HL-60 (cell line): Measurements from ENCODE around the gene CIAO3.

ENCODE experiments used
- DNase-seq, 2 experiments: peaks; one replicate each; pipeline ENCODE4 v3.0.0-alpha.2; 2010 to 2020; ENCODE audit warnings: low read depth in 1 of 2, low spot score in 1 of 2
- H3K27ac ChIP-seq: fragments of 250-450 bp; sonication (Bioruptor Pico); replicated peaks from 2 replicates; pipeline ENCODE4 v1.5.1; 2020; ENCODE audit warnings: mild to moderate bottlenecking, moderate library complexity
- H3K27me3 ChIP-seq: fragments of 250-450 bp; sonication (Bioruptor Pico); 2 replicates; pipeline ENCODE4 v1.5.1; 2021; ENCODE audit warnings: mild to moderate bottlenecking, moderate library complexity; ENCODE audit not compliant: insufficient read depth, poor library complexity, severe bottlenecking
- H3K4me3 ChIP-seq: replicated peaks from 2 replicates; pipeline ENCODE4 v1.5.1; 2011; ENCODE audit warnings: mild to moderate bottlenecking, control low read depth, low read length; ENCODE audit not compliant: insufficient read depth
- GABPA ChIP-seq: IDR thresholded peaks from 2 replicates; pipeline ENCODE4 v1.6.1; 2012; ENCODE audit warnings: low read depth
- POLR2AphosphoS5 ChIP-seq: IDR thresholded peaks from 2 replicates; pipeline ENCODE4 v1.6.1; 2012; ENCODE audit warnings: low read depth
- SPI1 ChIP-seq: IDR thresholded peaks from 2 replicates; pipeline ENCODE4 v1.6.1; 2012; ENCODE audit warnings: low read depth, mild to moderate bottlenecking, borderline replicate concordance
- TF ChIP-seq, protein P1 (sequence below): IDR thresholded peaks from 2 replicates; pipeline ENCODE4 v1.6.1; 2012; ENCODE audit warnings: low read depth; ENCODE audit not compliant: insufficient replicate concordance
- TF ChIP-seq, protein P2 (sequence below): IDR thresholded peaks from one replicate; pipeline ENCODE4 v1.5.1; 2011; ENCODE audit warnings: low read length, control low read depth, inconsistent platforms; ENCODE audit not compliant: insufficient read depth

CIAO3 gene

DNA sequence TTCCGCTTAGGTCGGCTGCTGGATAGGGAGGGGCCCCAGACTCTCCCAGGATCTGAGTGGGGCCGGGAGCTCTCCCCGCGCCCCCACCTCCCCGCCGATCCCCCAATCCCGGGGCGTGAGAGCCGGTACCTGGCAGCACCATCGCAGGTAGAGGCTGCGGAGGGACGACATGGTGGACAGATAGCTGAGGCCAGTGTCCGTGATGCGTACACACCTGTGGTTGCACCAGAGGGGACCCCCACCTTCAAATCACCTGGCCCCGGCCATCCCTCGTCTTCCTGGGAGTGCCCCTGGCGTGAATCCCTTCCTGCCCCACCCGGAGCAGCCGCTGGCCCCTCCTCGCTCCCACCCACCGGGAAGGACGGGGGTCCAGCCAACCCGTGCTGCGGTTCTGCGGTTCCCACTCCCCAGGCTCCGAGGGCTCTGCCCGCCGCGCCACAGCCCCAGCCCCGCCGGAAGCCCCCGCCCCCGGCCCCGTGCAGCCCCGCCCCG lies 45.9 kb downstream of the CIAO3 start:
- H3K27me3 ChIP-seq: peaks cover 43% of the 10 kb centered on the region
- no peak overlapping the region for H3K27ac ChIP-seq
- H3K4me3 ChIP-seq: no peak overlapping the region

DNA sequence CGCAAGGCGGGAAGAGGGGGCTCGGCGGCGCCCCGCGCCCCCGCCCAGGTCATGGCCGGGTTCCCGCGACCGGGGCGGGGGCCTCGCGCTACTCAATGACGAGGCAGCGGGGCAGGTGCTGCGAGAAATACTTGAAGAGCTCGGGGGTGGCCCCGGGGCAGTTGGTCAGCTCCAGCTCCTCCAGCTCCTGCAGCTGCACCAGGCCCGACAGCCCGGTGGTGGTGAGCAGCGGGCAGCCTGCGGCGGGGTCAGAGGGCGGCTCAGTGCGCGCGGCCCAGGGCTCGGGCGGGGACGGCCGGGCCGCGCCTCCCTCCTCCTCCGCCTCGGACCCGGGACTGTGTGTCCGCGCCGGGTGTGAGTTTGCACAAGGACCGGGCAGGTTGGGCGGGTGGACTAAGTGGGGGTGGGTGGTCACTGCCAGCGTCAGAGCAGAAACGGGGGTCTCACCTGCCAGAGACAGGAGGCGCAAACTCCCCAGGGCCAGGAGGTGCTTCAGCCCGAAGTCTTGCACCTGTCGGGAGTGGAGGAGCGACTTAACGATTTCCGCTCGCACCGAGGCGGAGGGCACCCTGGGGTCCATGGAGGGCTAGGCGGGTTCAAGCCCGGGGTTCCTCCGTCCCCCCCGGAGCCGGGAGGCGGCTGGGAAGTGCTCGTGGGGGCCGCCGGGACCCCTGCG lies 46.5 kb downstream of the CIAO3 start:
- H3K27me3 ChIP-seq: peaks cover 41% of the 10 kb centered on the region
- DNase-seq: no peak
- no peak overlapping the region for H3K4me3 ChIP-seq
- H3K27ac ChIP-seq: no peak overlapping the region
- TF ChIP-seq, protein P1, sequence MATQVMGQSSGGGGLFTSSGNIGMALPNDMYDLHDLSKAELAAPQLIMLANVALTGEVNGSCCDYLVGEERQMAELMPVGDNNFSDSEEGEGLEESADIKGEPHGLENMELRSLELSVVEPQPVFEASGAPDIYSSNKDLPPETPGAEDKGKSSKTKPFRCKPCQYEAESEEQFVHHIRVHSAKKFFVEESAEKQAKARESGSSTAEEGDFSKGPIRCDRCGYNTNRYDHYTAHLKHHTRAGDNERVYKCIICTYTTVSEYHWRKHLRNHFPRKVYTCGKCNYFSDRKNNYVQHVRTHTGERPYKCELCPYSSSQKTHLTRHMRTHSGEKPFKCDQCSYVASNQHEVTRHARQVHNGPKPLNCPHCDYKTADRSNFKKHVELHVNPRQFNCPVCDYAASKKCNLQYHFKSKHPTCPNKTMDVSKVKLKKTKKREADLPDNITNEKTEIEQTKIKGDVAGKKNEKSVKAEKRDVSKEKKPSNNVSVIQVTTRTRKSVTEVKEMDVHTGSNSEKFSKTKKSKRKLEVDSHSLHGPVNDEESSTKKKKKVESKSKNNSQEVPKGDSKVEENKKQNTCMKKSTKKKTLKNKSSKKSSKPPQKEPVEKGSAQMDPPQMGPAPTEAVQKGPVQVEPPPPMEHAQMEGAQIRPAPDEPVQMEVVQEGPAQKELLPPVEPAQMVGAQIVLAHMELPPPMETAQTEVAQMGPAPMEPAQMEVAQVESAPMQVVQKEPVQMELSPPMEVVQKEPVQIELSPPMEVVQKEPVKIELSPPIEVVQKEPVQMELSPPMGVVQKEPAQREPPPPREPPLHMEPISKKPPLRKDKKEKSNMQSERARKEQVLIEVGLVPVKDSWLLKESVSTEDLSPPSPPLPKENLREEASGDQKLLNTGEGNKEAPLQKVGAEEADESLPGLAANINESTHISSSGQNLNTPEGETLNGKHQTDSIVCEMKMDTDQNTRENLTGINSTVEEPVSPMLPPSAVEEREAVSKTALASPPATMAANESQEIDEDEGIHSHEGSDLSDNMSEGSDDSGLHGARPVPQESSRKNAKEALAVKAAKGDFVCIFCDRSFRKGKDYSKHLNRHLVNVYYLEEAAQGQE: no peak
- TF ChIP-seq GABPA (no peak), SPI1 (no peak), POLR2AphosphoS5 (no peak)
- TF ChIP-seq, protein P2, sequence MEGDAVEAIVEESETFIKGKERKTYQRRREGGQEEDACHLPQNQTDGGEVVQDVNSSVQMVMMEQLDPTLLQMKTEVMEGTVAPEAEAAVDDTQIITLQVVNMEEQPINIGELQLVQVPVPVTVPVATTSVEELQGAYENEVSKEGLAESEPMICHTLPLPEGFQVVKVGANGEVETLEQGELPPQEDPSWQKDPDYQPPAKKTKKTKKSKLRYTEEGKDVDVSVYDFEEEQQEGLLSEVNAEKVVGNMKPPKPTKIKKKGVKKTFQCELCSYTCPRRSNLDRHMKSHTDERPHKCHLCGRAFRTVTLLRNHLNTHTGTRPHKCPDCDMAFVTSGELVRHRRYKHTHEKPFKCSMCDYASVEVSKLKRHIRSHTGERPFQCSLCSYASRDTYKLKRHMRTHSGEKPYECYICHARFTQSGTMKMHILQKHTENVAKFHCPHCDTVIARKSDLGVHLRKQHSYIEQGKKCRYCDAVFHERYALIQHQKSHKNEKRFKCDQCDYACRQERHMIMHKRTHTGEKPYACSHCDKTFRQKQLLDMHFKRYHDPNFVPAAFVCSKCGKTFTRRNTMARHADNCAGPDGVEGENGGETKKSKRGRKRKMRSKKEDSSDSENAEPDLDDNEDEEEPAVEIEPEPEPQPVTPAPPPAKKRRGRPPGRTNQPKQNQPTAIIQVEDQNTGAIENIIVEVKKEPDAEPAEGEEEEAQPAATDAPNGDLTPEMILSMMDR: no peak

More for the DNA sequence above, 45.9 kb downstream of the CIAO3 start:
- no peak for DNase-seq
- TF ChIP-seq GABPA (no peak), SPI1 (no peak), POLR2AphosphoS5 (no peak)
- TF ChIP-seq, protein P1: no peak
- TF ChIP-seq, protein P2: no peak

DNA sequence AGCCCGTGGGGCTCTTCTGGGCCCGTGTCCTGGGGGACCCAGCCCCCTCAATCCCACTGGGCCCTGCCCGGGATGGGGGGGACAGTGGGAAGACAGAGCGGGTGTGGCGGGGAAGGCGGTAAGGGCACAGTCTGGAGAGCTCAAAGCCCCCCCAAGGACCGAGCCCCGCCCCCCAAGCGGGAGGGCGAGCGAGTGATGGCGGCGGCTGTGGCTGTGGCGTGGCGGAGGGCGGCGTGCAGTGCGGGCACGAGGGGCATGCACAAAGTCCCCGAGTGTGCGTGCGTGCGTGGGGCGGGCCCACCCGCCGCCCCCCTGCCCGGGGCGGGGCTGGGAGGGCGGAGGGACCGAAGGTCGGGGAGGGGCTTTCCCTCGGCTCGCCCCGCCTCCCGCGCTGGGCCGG lies 47.0 kb downstream of the CIAO3 start:
- H3K4me3 ChIP-seq: no peak overlapping the region
- no peak for DNase-seq
- H3K27me3 ChIP-seq: peaks cover 36% of the 10 kb centered on the region
- TF ChIP-seq SPI1: no peak
- TF ChIP-seq, protein P2: no peak
- TF ChIP-seq, protein P1: no peak
- TF ChIP-seq GABPA: no peak
- no peak; the same call in 1 of the 2 replicates for TF ChIP-seq POLR2AphosphoS5
- no peak overlapping the region for H3K27ac ChIP-seq
